ENCODE data around the gene ABAT. TPM values are rescaled to one million over a fixed set of nuclear protein-coding genes. Genes with fewer than 3 reads are reported as not detected.

Gene ABAT
- total and polyA plus RNA-seq, 9 donors: 3.8 to 20.3 (median 13.6) TPM

DNA sequence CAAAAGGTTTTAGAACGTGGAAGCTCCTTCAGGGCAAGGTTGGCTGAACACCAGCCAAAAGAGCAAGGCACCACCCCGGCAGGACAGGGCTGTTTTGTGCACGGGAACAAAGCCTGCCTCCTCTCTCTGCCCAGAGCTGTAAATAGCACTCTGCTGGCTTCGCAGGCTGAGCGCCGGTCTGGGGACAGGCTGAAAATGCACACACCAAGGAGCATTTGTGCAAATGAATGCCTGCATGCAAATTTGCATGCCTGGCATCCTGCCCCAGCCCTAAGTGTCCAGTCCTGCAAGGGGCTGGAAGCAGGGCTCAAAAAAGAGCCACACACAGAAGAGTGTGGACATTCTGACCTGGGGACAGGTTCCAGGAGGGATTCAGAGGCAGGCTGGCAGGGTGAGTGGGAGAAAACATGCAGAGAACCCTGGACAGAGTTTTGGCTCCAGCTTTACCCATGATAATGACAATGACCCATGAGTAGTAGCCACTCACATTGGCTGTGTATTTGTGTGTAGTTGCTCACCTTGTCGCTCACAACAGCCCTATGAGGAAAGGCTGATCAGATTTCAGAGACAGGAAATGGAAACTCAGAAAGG, 11.7 kb downstream of the ABAT start:
- 33 to 37% (median 35%) methylated on average over 7 of the region's 7 CpGs for WGBS, 3 donors
- no peak for DNase-seq
- Histone ChIP-seq H3K9me3 (peaks cover 0 to 8% of the 10 kb centered on the region in 2 donors), H3K4me1 (ENCODE audit: insufficient read depth) (no peaks in the 10 kb centered on the region), H3K4me3 (no peak overlapping the region), H3K27ac (no peak overlapping the region), H3K36me3 (no peaks in the 10 kb centered on the region), H3K27me3 (no peaks in the 10 kb centered on the region)
- intact Hi-C loops (cut with DNase I): no loop called here
- TF ChIP-seq EP300 (IDR thresholded peaks at IDR 0.05) (no peak), POLR2A (IDR thresholded peaks at IDR 0.05) (no peak)
- TF ChIP-seq, protein P1, sequence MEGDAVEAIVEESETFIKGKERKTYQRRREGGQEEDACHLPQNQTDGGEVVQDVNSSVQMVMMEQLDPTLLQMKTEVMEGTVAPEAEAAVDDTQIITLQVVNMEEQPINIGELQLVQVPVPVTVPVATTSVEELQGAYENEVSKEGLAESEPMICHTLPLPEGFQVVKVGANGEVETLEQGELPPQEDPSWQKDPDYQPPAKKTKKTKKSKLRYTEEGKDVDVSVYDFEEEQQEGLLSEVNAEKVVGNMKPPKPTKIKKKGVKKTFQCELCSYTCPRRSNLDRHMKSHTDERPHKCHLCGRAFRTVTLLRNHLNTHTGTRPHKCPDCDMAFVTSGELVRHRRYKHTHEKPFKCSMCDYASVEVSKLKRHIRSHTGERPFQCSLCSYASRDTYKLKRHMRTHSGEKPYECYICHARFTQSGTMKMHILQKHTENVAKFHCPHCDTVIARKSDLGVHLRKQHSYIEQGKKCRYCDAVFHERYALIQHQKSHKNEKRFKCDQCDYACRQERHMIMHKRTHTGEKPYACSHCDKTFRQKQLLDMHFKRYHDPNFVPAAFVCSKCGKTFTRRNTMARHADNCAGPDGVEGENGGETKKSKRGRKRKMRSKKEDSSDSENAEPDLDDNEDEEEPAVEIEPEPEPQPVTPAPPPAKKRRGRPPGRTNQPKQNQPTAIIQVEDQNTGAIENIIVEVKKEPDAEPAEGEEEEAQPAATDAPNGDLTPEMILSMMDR (IDR thresholded peaks at IDR 0.05): no peak

DNA sequence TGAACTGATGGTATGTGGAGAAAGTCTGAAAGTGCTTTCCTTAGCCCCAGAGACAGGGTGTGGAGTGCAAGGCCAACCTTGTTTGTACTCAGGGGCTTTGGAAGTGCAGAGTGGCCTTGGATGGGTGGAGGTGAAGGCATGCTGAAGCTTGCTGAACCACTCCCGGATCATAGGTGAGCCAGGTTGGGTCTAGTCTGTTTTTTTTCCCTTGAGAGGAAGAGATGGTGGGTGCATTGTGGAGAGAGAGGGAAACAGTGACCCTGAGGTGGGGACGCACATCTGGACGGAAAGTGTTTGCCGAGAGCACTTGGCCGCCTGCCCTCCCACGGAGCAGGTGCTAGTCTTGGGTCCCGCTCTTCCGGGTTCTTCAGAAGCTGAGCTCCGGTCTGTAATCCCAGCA, 12.5 kb downstream of the ABAT start:
- DNase-seq: no peak
- Histone ChIP-seq H3K27me3 (no peaks in the 10 kb centered on the region), H3K9me3 (peaks cover 0 to 8% of the 10 kb centered on the region in 2 donors), H3K36me3 (no peaks in the 10 kb centered on the region), H3K4me3 (no peak overlapping the region), H3K4me1 (ENCODE audit: insufficient read depth) (no peaks in the 10 kb centered on the region), H3K27ac (no peak overlapping the region)
- WGBS, 3 donors: 86 to 90% (median 88%) methylated on average over 9 of the region's 9 CpGs
- no peak for TF ChIP-seq EP300 (IDR thresholded peaks at IDR 0.05)
- TF ChIP-seq, protein P1 (IDR thresholded peaks at IDR 0.05): no peak
- TF ChIP-seq POLR2A (IDR thresholded peaks at IDR 0.05): no peak
- intact Hi-C loops (cut with DNase I): no loop called here

DNA sequence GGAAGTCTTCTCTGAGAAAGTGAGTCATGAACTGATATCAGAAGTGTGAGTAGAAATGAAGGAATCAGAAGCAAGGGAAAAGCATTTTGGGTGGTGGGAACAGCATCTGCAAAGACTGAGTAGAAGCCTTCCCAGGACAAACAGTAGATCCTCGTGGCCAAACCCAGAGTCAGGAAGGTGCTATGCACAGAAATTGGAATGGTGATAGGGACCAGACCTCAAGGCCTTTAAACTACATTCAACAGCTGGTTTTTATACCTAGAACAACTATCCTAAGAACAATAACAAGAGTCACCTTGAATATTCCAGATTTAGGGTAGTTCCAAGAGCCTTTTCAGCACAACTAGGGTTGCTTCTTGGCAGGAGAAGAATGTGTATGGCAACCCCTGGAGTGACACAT, 15.3 kb downstream of the ABAT start:
- DNase-seq: no peak
- no peaks in the 10 kb centered on the region for H3K4me1 ChIP-seq (ENCODE audit: insufficient read depth)
- H3K9me3 ChIP-seq: peaks cover 0 to 8% of the 10 kb centered on the region in 2 donors
- H3K27me3 ChIP-seq: no peaks in the 10 kb centered on the region
- no peaks in the 10 kb centered on the region for H3K36me3 ChIP-seq
- H3K27ac ChIP-seq: no peak overlapping the region
- no peak for TF ChIP-seq POLR2A (IDR thresholded peaks at IDR 0.05)
- intact Hi-C loops (cut with DNase I): no loop called here
- 70 to 84% (median 82%) methylated on average over 1 of the region's 1 CpG for WGBS, 3 donors
- no peak overlapping the region for H3K4me3 ChIP-seq

DNA sequence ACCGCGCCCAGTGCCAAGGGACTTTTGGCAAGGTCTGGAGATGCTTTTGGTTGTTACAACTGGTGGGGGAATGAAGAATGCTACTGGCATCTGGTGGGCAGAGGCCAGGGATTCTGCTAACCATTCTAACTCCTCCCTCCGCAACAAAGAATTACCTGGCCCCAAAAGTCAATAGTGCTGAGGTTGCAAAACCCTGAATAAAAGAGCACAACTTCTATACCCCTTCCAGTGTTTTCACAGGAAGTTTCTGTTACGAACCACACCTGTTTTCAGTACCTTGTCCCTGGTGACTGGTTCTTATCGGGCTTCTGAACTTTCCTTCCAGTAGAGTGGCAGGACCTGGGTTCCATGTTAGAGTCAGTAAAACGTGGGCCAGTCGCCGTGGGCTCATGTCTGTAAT, 17.3 kb downstream of the ABAT start:
- intact Hi-C loops (cut with DNase I): no loop called here
- H3K27me3 ChIP-seq: no peaks in the 10 kb centered on the region
- no peak overlapping the region for H3K27ac ChIP-seq
- no peaks in the 10 kb centered on the region for H3K36me3 ChIP-seq
- no peak overlapping the region for H3K4me3 ChIP-seq
- peaks cover 0 to 8% of the 10 kb centered on the region in 2 donors for H3K9me3 ChIP-seq
- no peaks in the 10 kb centered on the region for H3K4me1 ChIP-seq (ENCODE audit: insufficient read depth)
- TF ChIP-seq, protein P1 (IDR thresholded peaks at IDR 0.05): no peak
- no peak for TF ChIP-seq EP300 (IDR thresholded peaks at IDR 0.05)
- no peak for TF ChIP-seq POLR2A (IDR thresholded peaks at IDR 0.05)
- WGBS, 3 donors: 83 to 87% (median 87%) methylated on average over 8 of the region's 8 CpGs
- DNase-seq: no peak

DNA sequence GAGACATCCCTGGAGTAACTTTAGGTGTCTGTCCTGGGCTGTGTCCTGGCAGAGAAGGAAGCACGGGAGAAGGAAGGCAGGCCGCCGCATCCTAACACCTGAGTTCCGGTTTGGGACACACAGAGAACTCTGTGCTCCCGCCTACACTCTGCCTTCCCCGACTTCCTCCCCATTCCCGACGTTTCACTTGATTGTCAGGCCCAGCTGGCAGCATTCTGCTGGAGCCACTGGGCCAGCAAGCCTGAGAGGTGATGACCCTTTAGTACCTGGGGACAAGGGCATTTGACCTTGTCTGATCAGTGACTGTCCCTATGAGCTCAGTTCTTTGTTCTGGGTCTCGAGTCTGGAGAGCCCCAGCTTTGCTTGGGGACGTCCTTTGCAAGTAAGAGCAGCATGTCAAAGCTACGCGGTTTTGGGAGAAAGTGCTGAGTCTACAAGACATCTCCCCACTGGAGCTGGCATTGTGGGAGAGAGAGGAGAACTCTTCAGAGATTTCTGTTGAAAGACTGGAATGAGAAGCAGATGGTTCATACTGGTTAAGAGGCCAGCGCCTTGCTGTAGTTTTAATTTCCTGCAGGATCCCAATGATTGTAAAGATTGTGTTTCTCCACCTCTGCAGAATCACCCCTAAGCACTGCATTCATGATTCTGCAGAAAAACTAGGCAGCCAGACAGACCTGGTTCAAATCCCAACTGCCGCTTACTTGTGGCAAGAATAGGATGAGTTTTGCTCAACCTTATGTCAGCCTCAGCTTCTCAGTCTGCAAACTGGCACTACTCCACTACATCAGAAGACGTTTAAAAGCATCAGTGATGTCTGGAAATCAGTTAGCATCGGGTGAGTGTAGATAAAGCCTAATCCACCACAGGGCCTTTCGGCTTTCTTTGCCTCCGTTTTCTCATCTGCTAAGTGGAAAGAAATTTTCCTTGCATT, 20.6 kb downstream of the ABAT start:
- H3K4me3 ChIP-seq: no peak overlapping the region
- H3K27me3 ChIP-seq: no peaks in the 10 kb centered on the region
- no peak overlapping the region for H3K27ac ChIP-seq
- 82% methylated on average over 18 of the region's 18 CpGs for WGBS, 3 donors
- DNase-seq: no peak
- H3K4me1 ChIP-seq (ENCODE audit: insufficient read depth): no peaks in the 10 kb centered on the region
- no peak for TF ChIP-seq POLR2A (IDR thresholded peaks at IDR 0.05)
- no peak for TF ChIP-seq EP300 (IDR thresholded peaks at IDR 0.05)
- TF ChIP-seq, protein P1 (IDR thresholded peaks at IDR 0.05): no peak
- H3K36me3 ChIP-seq: no peaks in the 10 kb centered on the region
- intact Hi-C loops (cut with DNase I): no loop called here
- H3K9me3 ChIP-seq: peaks cover 0 to 2% of the 10 kb centered on the region in 2 donors

Data from ovary (tissue), 9 donors.